GM21529 (cell line): ENCODE measurements around the gene CLDN4.
"Not testable (repeated sequence)": the region's sequence is repeated elsewhere in the genome, so short reads cannot be mapped to it uniquely, and the experiment has no call there.

Experiments used
- ATAC-seq: cut with Tn5 transposase; IDR thresholded peaks from one replicate; pipeline ENCODE4 v1.9.1; 2021; ENCODE audit not compliant: unreplicated experiment

The CLDN4 gene

DNA sequence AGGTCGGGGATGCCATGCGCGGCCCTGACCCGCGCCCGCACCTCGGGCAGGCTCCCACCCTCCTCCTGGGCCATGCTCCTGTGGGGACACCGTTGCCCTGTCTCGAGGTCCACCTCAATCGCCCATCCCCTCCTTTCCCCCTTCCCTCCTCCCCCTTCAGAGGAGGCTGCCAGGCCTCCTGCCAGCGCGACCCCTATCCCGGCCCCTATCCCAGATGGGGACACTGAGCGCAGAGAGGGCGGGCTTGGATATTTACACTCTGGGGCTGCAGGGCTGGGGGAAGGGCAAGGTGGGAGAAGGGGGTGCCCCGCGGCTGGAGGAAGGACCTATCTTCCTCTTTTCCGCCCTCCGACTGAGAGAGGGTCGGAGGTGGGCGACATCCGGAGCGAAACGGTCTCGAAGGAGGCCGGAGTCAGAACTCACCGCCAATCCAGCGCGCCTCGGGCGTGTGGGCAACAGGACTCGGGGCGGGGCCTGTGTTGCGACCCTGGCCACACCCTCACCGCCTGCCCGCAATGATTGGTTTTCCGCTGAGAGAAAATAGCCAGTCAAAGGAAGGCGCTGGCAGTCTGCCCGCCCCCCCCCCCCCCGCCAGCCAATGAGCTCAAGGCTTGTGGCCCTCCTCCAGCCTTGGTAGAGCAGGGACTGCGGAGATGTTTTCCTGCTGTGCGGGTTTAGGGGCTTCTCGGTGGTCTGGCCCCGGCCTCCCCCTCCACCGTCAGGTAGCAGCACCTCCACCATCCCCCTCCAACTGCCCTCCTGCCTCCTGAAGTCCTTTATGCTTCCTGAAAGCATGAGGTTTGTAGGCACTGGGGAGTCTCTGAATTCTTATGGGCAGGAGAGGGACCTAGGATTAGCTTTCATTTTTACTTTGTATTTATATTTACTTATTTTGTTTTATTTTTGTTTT lies 11.5 kb downstream of the CLDN4 start, which contains the start of gene METTL27:
Gene METTL27 (minus strand): TSS at position 450 of the 910 bp plus-strand sequence. CDS start 376 bp downstream, at position 74.
- peak; percentile 95 for ATAC-seq

DNA sequence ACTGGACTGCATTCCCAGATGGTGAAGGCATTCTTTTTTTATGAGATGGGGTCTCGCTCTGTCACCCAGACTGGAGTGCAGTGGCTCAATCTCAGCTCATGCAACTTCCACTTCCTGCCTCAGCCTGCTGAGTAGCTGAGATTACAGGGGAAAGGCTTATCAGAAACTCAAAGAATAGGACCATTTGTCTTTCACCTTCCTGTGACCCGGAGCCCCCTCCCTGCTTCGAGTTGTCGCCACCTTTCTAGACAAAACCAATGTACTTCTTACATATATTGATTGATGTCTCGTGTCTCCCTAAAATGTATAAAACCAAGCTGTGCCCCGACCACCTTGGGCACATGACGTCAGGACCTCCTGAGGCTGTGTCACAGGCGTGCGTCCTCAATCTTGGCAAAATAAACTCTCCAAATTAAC lies 13.3 kb downstream of the CLDN4 start:
- ATAC-seq = no peak

DNA sequence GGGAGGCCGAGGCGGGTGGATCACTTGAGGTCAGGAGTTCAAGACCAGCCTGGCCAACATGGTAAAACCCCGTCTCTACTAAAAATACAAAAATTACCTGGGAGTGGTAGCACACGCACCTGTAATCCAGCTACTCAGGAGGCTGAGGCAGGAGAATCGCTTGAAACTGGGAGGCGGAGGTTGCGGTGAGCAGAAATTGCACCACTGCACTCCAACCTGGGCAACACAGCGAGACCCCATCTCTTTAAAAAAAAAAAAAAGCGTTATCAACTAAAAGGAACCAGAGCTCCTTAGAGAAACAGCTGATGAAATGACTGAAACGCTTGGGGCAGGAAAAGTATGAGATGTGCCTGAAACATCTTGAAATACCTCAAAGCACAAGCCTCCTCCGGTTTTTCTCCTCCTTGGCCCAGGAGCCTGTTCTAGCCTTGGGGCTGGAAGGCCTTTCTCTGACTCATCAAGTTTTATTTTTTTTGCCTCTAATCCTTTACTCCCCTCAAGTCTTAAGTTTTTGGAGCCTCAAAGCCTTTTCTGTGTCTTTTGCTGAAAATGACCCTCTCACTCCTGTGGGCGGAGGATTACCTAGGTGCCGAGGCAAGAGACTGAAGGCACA lies 14.2 kb downstream of the CLDN4 start:
- no peak for ATAC-seq

DNA sequence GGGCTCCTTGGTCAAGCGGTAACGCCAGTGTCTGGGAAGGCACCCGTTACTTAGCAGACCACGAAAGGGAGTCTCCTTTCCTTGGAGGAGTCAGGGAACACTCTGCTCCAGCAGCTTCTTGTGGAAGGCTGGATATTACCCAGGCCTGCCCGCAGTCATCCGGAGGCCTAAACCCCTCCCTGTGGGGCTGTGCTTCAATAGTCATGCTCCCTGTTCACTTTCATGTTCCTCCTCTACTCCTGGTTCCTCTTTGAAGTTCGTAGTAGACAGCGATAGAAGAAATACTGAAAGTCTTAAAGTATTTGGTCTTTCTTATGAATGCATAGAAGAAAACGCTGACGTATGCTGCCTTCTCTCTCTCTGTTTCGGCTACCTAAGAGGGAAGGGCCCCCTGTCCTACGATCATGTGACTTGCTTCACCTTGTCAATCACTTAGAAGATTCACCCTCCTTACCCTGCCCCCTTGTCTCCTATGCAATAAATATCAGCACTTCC lies 15.0 kb downstream of the CLDN4 start:
- ATAC-seq = not testable (repeated sequence)

DNA sequence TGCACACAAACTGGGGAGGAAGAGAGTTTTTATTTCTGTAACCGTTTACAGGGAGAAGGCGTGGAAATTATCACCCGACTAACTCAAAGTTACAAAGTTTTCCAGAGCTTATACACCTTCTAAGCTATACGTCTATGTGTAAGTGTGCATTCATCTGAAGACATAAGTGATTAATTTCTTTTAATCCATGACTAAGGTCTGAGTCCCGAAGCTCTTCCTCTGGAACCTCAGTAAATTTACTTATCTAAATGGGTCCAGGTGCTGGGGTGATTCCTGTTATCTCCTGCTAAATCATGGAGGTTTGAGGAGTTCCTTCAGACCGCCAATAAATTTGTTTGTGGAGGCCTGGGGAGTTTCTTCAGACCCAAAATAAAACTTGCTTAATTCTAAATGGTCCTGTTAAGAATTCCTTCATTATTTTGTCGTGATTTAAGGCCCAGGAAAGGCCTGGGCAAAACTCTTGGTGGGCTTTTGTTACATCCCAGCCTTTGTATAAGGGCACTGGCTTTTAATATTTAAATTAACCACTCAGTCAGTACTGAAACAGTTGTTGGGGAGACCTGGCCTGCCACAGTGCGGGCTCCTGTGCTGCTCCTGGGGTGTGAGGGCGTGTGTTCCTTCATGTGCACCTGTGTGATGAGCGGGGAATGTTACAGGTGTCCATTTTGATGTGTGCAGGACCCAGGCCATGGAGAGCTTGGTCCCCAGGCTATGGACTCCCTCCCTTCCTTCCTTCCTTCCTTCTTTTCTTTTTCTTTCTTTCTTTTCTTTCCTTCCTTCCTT lies 17.3 kb downstream of the CLDN4 start:
- no peak for ATAC-seq

DNA sequence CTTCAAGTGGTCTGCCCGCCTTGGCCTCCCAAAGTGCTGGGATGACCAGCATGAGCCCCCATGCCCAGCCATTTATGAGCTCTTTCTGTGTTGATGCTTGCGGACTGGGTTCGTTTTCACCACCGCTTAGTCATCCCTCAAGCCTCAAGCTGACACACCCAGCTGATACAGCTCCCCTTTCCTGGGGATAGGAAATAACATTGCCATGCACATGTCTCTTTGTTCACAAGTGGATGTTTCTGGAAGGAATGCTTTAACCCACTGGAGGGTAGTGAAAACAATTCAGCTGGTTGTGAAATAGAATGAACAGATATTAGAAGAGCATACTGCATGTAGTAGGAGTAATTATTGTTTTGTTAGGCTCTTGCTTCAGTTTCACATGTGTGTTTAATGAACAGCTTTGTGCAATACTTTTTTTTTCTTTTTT lies 20.0 kb downstream of the CLDN4 start:
- ATAC-seq = no peak

DNA sequence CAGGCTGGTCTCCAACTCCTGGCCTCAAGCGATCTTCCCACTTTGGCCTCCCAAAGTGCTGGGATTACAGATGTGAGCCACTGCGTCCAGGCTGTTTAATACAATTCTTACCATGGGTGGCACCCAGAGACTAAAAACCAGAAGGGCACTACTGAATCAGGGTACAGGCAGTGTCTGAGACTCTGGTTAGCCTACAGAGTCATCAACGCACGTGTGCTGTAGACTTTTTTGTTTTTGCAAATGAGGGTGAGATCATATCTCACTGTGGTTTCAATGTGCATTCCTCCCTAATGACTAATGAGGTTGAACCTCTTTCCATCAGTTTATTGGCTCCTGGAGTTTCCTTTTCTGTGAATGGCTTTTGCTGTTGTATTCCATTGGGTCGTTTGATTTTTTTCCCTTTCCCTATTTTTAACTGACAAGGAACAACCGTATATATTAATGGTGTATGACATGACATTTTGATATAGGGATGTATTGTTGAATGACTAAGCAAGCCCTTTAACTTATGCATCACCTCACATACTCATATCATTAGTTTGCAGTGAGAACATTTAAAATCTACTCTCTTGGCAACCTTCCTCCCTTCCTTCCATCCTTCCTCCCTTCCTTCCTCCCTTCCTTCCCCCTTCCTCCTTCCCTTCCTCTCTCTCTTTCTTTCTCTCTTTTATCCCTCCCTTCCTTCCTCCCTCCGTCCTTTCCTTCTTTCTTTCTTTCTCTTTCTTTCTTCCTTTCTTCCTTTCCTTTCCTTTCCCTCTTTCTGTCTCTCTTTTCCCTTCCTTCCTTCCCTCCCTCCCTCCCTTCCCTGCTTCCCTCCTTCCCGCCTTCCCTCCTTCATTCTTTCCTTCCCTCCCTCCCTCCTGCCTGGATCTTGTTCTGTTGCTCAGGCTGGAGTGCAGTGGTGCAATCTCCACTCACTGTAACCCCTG lies 20.9 kb downstream of the CLDN4 start:
- ATAC-seq = peak; percentile 74

DNA sequence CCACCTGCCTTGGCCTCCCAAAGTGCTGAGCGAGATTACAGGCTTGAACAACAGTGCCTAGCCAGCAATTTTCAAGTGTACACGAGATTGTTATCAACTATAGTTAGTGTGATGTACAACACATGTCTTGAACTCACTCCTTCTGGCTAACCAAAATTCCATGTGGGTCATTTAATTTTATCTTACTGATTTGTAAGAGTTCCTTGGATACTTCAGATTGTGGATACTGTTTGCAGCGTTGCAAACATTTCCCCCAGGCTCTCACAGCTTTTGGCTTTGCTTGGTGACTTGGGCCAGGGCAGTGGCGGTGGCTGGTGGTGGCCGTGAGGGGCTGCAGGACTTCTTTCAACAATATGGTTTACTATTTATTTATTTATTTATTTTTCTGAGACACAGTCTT lies 21.7 kb downstream of the CLDN4 start:
- ATAC-seq = no peak

DNA sequence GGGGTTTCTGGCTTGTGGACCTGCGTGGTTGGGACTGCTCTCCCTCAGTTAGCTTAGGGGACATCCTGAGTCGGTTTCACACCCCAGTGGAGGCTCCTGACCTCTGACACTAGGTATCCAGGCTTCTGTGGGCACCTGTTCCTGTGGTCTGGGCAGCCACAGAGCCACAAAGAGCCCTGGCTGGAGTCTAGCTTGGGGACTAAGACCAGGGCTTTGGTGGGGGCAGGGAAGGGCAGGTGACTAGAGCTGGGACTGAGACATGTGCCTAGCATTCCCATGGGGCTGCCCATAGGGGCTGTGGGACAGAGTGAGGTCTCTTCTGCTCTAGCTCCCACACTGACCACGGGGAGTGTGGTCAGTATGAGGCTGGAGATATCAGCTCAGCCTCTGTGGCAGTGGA lies 26.1 kb downstream of the CLDN4 start:
- no peak for ATAC-seq

DNA sequence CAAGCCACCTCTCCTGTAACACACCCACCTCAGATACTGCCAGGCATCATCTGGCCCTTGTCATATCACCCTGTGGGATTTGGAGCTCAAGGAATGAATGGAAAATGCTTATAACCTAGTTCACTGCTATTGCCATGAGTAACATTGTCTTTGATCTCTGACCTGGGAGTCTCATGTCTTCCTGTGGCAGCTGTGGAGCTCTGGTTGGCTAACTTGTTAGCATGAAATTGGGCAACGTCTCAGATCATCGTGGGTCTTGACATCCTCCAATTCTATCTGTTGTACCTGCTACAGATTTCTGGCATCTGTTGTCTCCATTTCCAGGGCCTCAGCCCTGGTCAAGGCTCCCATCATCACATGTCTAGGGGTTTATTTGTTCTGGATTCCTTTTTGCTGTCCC lies 28.0 kb downstream of the CLDN4 start:
- ATAC-seq = no peak

DNA sequence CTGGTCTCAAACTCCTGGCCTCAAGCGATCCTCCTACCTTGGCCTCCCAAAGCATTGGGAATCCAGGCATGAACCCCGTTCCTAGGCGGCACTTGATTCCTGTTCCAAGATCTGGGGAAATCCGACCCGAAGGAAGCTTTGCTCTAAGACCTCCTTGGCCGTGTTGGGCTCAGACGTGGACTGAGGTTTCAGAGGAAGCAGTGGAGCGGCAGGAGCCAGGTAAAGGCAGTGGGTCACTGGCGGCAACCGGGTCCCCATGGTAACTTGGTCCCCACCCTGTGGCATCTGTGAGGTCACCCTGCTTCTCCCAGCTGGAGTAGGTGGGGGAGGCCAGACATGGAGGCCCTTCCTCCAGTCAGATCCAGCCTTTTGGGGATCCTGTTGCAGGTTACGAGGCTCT lies 30.1 kb downstream of the CLDN4 start, which contains the start of gene TMEM270:
Gene TMEM270 (plus strand): TSS at position 301 of the 400 bp plus-strand sequence. CDS start 36 bp downstream, at position 337.
- ATAC-seq = no peak

DNA sequence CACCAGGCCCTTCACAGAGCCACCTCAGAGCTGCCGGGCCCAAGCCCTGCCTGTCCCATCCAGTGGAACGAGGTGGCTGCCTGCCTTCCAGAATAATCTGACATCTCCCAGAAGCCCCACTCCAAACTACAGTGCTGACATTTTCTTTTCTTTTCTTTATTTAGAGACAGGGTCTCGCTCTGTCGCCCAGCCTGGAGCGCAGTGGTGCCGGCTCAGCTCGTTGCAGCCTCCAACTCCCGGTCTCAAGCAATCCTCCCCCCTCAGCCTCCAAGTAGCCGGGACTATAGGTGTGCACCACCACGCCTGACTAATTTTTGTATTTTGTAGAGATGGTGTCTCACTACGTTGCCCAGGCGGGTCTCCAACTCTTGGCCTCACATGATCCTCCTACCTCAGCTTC lies 30.5 kb downstream of the CLDN4 start:
- no peak for ATAC-seq

DNA sequence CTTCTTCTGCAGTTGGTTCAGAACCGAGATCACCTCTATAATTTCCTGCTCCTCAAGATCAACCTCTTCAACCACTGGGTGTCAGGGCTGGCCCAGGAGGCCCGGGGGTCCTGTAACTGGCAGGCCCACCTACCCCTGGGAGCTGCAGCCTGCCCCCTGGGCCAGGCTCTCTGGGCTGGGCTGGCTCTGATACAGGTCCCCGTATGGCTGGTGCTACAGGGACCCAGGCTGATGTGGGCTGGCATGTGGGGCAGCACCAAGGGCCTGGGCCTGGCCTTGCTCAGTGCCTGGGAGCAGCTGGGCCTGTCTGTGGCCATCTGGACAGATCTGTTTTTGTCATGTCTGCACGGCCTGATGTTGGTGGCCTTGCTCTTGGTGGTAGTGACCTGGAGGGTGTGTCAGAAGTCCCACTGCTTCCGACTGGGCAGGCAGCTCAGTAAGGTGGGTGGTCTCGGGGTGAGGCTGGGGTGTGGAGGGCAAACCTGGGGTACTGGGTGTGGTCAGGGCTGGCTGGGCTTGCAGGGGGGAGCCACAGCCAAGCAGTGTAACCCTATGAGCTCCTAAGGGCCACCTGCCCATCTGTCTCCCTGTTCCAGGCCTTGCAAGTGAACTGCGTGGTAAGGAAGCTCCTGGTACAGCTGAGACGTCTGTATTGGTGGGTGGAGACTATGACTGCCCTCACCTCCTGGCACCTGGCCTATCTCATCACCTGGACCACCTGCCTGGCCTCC lies 34.4 kb downstream of the CLDN4 start:
- ATAC-seq = no peak

DNA sequence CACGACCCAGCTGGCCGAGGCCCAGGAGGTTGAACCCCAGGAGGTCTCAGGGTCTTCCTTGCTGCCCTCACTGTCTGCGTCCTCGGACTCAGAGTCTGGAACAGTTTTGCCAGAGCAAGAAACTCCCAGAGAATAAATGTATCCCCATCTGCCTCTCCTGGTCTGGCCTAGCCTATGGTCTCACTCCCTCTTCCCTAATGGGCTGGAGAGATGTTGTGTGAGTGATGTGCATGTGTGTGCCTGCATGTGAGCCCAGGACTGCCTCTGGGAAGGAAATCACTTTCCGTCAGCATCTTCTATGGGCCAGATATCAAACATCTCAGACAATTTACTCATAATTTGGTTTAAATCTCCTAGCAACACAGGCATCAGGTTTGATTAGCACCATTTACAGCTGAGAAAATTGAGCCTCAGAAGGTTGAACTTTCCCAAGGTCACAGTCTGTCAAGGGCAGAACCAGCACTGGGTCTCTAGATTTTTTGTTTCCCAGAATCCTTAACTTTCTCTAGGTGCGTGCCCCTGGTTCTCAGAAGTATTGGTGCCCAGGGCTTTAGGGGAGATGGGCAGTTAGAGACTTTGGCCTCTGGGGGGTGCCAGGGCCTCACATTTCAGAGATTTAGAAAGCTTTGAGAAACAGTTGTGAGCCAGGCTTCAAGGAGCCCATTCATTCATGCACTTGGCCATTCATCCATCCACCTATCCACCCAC lies 35.1 kb downstream of the CLDN4 start:
- no peak for ATAC-seq

DNA sequence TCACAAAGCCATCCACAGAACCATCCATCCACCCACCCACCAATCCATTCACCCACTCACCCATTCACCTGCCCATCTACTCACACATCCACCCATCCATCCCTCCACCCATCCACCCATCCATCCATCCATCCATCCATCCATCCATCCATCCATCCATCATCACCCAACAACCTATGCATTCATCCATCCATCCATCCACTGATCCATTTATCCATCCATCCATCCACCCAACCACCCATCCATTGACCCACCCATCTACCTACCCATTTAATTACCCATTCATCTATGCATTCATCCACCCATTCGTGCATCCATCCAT lies 35.6 kb downstream of the CLDN4 start:
- no peak for ATAC-seq

DNA sequence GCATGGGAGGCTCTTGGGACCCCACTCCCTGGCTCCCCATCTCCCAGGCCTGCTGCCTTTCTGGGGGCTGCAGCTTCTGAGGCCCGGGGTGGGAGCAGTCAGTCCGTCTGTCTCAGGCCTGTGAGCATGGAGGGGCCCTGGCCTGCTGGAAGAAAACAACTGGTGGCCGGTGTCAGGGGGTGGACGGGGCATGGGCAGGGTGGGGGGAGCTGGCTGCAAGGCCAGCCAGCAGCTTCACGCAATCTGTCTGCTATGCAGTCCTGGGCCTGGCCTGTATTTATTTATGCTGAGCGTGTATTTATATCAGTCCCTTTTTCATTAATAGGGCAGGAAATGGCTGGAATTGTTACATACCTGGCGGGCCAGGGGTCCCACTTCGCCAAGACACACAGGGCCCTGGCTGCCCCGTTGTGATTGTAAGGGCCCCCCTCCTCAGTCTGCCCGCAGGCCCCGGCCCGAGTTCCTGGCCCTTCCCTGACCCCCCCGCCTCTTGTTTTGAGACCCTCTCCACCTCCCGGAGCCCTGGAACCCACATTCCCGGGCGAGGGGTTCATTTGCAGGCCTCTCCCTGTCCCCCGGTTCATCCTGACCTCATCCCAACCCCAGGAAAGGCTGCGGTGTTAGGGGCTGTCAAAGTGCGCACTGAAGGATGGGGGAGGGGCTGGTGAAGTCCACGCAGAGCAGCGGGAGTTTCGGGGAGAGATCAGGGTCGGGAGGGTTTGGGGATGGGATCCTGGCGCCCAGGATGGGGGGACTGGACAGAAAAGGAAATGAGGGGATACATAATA lies 38.4 kb downstream of the CLDN4 start:
- ATAC-seq = no peak

DNA sequence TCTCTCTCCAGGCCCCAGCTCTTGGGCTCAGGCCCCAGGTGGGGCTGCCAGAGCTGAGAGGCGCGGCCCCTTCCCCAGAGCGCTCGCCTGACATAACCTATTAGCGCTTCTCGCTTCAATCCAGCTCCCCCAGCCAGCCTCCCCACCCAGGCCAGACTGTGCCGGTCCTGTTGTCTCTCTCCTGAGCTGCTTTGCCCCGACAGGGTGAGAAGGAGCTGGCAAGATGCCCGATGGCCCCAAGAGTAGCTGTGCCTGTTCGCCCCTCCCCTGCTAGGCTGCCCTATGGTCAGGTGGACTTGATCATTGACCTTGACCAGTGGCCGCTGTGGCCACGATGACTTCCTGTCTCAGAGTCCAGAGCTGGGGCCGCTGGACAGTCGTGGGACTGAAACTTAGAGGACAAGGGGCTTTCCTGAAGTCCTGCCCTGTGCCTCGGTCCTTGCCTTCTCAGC lies 39.3 kb downstream of the CLDN4 start:
- ATAC-seq = no peak
